Measurements from ENCODE around the gene CEP89.
"Not testable (repeated sequence)": the region's sequence is repeated elsewhere in the genome, so short reads cannot be mapped to it uniquely, and the experiment has no call there.

DNA sequence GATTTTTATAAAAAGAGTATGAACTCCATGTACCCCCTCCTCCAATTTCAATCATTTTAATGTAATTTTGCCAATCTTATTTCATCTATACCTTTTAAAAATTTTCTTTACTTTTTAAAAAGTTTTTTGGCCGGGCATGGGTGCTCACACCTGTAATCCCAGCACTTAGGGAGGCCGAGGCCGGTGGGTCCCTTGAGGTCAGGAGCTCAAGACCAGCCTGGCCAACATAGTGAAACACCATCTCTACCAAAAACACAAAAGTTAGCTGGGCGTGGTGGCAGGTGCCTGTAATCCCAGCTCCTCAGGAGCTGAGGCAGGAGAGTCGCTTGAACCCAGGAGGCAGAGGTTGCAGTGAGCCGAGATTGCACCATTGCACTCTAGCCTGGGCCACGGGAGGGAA lies 138.4 kb downstream of the CEP89 start:
- TF ChIP-seq CTCF (IDR thresholded peaks at IDR 0.05 in 4 of 5, conservative IDR thresholded peaks at IDR 0.05 in 1 of 5); POLR2A (IDR thresholded peaks at IDR 0.05): not testable (repeated sequence)
